SU-DHL-6 (cell line): ENCODE measurements around the gene A1CF.

Experiments used
- H2AFZ ChIP-seq: fragments of 200-600 bp; sonication (generic); 2 replicates; pipeline ENCODE4 v1.6.1; 2014; ENCODE audit warnings: low read depth, mild to moderate bottlenecking, moderate library complexity, mixed read lengths, antibody characterized with exemption, low read length; ENCODE audit not compliant: severe bottlenecking
- H3F3A ChIP-seq: fragments of 200-600 bp; shearing (Covaris generic); 2 replicates; pipeline ENCODE4 v1.6.0; 2016; ENCODE audit warnings: antibody characterized with exemption, mild to moderate bottlenecking; ENCODE audit not compliant: insufficient read depth
- H3K27ac ChIP-seq: fragments of 200-600 bp; sonication (generic); 2 replicates; pipeline ENCODE4 v1.5.1; 2016; ENCODE audit warnings: low read depth, mild to moderate bottlenecking, low read length, moderate library complexity, mixed read lengths
- H3K27me3 ChIP-seq: fragments of 200-600 bp; sonication (generic), shearing (Covaris generic); 2 replicates; pipeline ENCODE4 v1.6.0; 2014; ENCODE audit warnings: mild to moderate bottlenecking, low read length
- H3K36me3 ChIP-seq: fragments of 200-600 bp; sonication (generic); 2 replicates; pipeline ENCODE4 v1.6.1; 2014; ENCODE audit warnings: mild to moderate bottlenecking, low read length, mixed read lengths
- H3K4me2 ChIP-seq: fragments of 300-600, 200-600 bp; shearing (Covaris generic), sonication (generic); 2 replicates; pipeline ENCODE4 v1.6.0; 2014; ENCODE audit warnings: low read length, low read depth, mild to moderate bottlenecking; ENCODE audit not compliant: poor library complexity, severe bottlenecking
- H3K4me3 ChIP-seq: fragments of 200-600 bp; sonication (generic); 2 replicates; pipeline ENCODE4 v1.5.1; 2014; ENCODE audit warnings: antibody characterized with exemption, low read length, mild to moderate bottlenecking, mixed read lengths; ENCODE audit not compliant: insufficient read depth, poor library complexity, severe bottlenecking
- H3K79me2 ChIP-seq: fragments of 200-600 bp; sonication (generic); 2 replicates; pipeline ENCODE4 v1.6.1; 2014; ENCODE audit warnings: mild to moderate bottlenecking, low read length, moderate library complexity; ENCODE audit not compliant: insufficient read depth
- H3K9ac ChIP-seq: fragments of 200-600 bp; sonication (generic); 2 replicates; pipeline ENCODE4 v1.7.0; 2014; ENCODE audit warnings: mild to moderate bottlenecking, low read length
- H3K9me2 ChIP-seq: fragments of 200-600 bp; sonication (generic); replicated peaks from 2 replicates; pipeline ENCODE4 v1.6.1; 2014; ENCODE audit warnings: low read length; ENCODE audit not compliant: insufficient read depth
- H3K9me3 ChIP-seq: fragments of 200-600 bp; sonication (generic); 2 replicates; pipeline ENCODE4 v1.6.1; 2014; ENCODE audit warnings: low read length, mixed read lengths; ENCODE audit not compliant: insufficient read depth
- H4K20me1 ChIP-seq: fragments of 200-600 bp; sonication (generic); 2 replicates; pipeline ENCODE4 v1.6.1; 2014; ENCODE audit warnings: low read depth, mild to moderate bottlenecking, antibody characterized with exemption, low read length, moderate library complexity, mixed read lengths
- EZH2phosphoT487 ChIP-seq: fragments of 200-600 bp; sonication (generic), shearing (Covaris generic); conservative IDR thresholded peaks from 2 replicates; pipeline ENCODE4 v1.6.1; 2018; ENCODE audit warnings: mild to moderate bottlenecking, antibody characterized with exemption, low read length, moderate library complexity, mixed read lengths
- TF ChIP-seq, protein P1 (sequence below): fragments of 200-600 bp; sonication (generic); IDR thresholded peaks from one replicate; pipeline ENCODE4 v1.5.1; 2017; ENCODE audit warnings: antibody characterized with exemption, mild to moderate bottlenecking, low read length, moderate library complexity; ENCODE audit not compliant: insufficient read depth, poor library complexity, severe bottlenecking

The A1CF gene

DNA sequence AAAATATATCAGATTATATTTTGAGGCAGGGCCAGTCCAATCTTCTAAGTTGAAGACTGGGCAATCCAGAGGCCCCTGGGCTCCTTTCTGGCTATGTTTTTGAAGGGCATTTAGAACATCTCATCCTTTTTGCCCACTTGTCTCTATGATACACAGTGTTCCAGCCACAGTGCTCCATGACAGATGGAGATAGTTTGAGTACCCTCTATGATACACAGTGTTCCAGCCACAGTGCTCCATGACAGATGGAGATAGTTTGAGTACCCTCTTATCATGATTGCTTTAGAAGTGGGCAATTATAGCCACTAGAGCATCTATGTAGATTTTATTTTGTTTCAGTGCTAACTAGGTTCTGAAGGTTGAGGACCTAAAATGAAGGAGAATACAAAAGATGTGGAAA lies 33.1 kb upstream of the A1CF start:
- Histone ChIP-seq H2AFZ (no peak overlapping the region), H3K4me3 (no peak overlapping the region), H3K36me3 (no peaks in the 10 kb centered on the region), H3K27me3 (no peaks in the 10 kb centered on the region), H3K4me2 (no peak overlapping the region), H3K9ac (no peak overlapping the region), H3K79me2 (no peaks in the 10 kb centered on the region), H3K9me3 (no peaks in the 10 kb centered on the region), H4K20me1 (no peaks in the 10 kb centered on the region), H3K27ac (no peak overlapping the region), H3K9me2 (no peaks in the 10 kb centered on the region), H3F3A (no peaks in the 10 kb centered on the region)
- TF ChIP-seq EZH2phosphoT487, result no peak
- TF ChIP-seq, protein P1, sequence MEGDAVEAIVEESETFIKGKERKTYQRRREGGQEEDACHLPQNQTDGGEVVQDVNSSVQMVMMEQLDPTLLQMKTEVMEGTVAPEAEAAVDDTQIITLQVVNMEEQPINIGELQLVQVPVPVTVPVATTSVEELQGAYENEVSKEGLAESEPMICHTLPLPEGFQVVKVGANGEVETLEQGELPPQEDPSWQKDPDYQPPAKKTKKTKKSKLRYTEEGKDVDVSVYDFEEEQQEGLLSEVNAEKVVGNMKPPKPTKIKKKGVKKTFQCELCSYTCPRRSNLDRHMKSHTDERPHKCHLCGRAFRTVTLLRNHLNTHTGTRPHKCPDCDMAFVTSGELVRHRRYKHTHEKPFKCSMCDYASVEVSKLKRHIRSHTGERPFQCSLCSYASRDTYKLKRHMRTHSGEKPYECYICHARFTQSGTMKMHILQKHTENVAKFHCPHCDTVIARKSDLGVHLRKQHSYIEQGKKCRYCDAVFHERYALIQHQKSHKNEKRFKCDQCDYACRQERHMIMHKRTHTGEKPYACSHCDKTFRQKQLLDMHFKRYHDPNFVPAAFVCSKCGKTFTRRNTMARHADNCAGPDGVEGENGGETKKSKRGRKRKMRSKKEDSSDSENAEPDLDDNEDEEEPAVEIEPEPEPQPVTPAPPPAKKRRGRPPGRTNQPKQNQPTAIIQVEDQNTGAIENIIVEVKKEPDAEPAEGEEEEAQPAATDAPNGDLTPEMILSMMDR, result no peak

- H3K4me2 ChIP-seq, result no peak overlapping the region
- H3K27me3 ChIP-seq, result no peaks in the 10 kb centered on the region
- H3K9ac ChIP-seq, result no peak overlapping the region
- no peaks in the 10 kb centered on the region for H3K36me3 ChIP-seq
- H3K79me2 ChIP-seq, result no peaks in the 10 kb centered on the region
- H2AFZ ChIP-seq, result no peak overlapping the region
- H3K9me3 ChIP-seq, result no peaks in the 10 kb centered on the region
- no peaks in the 10 kb centered on the region for H3K9me2 ChIP-seq
- no peaks in the 10 kb centered on the region for H4K20me1 ChIP-seq
- no peak overlapping the region for H3K4me3 ChIP-seq
- no peak for TF ChIP-seq EZH2phosphoT487
- TF ChIP-seq, protein P1, result no peak
- H3F3A ChIP-seq, result no peaks in the 10 kb centered on the region
- H3K27ac ChIP-seq, result no peak overlapping the region
These were observed 32.1 kb upstream of the A1CF start for GRCh38 chr10:50917486-50917885.

DNA sequence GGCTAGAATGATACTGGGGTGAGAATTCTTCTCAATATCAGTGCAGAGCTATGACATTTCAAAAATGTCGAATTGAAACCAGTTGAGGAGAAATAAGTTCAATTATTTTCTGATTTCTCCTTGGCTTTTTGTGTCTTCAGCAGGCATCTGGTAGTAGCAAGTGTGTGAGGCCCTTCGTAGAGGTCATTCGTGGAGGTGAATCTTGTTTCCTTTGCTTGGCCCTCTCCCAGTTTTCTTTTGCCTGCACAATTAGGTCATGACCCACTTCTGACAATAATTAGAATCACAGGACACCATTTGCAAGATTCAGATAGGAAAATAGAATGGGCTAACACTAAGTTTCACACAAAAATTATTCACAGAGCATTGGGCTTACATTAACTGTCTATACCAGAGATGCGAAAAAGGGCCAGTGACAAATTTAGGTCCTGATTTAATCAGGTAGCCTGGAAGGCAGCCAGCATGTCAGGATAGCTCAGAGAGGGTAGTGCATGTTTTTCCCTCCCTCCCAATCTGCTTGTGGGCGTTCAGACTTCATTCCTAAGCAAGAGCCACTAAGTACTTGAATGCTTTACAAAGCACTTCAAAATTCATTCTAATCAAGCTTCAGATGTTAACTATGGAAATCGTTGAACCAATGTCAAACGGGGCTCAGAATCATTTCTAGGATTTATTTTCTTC lies 24.0 kb upstream of the A1CF start:
- Histone ChIP-seq H3K27me3 (no peaks in the 10 kb centered on the region), H3K9me2 (no peaks in the 10 kb centered on the region), H3K9ac (no peak overlapping the region), H3K4me2 (no peak overlapping the region), H3K4me3 (no peak overlapping the region), H3K36me3 (no peaks in the 10 kb centered on the region), H3F3A (no peaks in the 10 kb centered on the region), H3K79me2 (no peaks in the 10 kb centered on the region), H4K20me1 (no peaks in the 10 kb centered on the region), H3K9me3 (no peaks in the 10 kb centered on the region), H3K27ac (no peak overlapping the region), H2AFZ (no peak overlapping the region)
- TF ChIP-seq EZH2phosphoT487, result no peak
- TF ChIP-seq, protein P1, result no peak
